Measurements from ENCODE around the gene DNAJC24.

DNA sequence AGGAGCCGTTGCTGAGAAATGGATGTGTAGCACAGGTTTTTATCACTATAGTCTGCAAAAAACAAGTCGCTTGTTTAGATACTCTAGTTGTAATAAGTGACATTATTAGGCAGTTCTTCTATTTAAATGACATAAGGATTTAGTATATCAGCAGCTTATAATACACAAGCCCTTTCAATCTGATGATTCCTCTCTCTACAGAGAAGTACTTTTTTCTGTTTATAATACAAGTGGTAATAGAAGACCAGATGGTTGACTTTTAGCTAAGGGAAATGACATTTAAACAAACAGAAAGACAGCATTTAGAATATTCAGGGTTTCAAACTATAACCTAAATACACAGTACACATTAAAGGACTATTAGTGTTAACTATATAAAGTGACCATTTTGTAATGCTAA lies 79.4 kb downstream of the DNAJC24 start:
- TF ChIP-seq POLR2A (IDR thresholded peaks at IDR 0.05; ENCODE audit: low read depth, low read length) (no peak), POLR2AphosphoS5 (IDR thresholded peaks at IDR 0.05; ENCODE audit: low read depth, low read length) (no peak), SPI1 (IDR thresholded peaks at IDR 0.05; ENCODE audit: low read depth, low read length) (no peak), TAF1 (IDR thresholded peaks at IDR 0.05; ENCODE audit: low read depth, low read length) (no peak), POU2F2 (IDR thresholded peaks at IDR 0.05; ENCODE audit: low read depth, low read length) (no peak)

All from GM12891 (cell line).